Measurements from ENCODE around the gene TBC1D12.
"Not testable (repeated sequence)": the region's sequence is repeated elsewhere in the genome, so short reads cannot be mapped to it uniquely, and the experiment has no call there.

Gene TBC1D12

DNA sequence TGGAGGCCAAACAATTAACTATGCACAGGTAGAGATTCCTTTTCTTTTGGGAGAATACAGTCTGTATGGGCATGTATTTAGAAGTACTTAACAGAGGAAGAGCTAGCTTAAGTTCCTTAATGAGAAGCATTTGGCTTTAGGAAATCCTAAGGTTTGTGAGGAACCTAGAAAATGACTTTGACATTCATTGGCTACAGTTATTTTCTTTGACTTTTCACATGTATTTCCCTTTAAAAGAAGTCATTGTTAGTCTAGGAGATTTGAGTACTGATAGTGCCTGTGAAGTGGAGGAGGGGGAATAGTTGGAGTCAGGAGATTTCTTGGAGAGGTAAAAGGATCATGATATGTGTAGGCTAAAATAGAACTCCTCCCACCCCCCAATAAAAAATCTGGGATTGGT is 146.9 kb downstream of the TBC1D12 start:
- no peak for DNase-seq

GRCh38 chr10:94567714-94568307 is 165.5 kb downstream of the TBC1D12 start:
- DNase-seq = not testable (repeated sequence)

- no peak for DNase-seq
Measured at GRCh38 chr10:94571081-94571480, 168.7 kb downstream of the TBC1D12 start.

DNA sequence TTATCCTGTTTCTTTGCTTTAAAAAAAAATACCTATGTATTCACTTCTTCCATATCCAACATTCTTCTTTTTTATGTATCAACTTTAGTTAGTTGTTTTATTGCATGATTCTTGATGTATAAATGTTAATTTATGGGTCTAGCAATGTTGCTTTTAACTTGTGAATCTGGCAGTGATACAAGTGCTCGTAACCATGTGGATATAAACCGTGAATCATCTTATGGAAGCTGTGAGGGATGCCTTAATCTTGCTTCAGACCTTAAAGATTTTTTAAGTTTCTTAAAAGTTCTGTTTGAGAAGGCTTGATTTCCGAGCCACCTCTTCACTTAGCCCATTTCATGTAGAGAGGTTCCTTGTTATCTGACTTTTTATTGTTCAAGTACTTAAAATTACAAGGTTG is 169.2 kb downstream of the TBC1D12 start:
- DNase-seq = no peak

- no peak for DNase-seq
Measured at GRCh38 chr10:94578790-94579189, 176.4 kb downstream of the TBC1D12 start.

DNA sequence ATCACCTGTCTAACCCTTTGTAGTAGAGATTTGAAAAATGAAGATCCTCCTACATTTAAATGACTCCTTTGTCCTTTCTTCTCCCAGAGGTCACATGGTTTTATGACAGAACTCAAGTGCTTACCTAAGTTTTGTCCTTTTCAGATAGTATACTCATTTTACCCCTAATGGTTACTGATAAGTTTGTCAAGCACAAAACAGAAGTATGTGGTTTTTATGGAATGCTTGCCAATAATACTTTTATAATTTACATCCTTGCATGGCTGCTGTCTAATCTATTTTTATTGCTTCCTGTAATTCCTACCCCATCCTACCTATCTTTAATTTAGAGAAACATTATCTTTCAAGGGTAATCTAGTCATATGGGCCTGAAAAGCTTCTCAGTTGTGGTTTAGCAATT is 180.8 kb downstream of the TBC1D12 start:
- no peak for DNase-seq

Measured in NCI-H2171 treated with DMSO at 0.1 percent for 48 hours (cell line).